ENCODE results near the gene PTPRN2. TPM values are rescaled to one million over a fixed set of nuclear protein-coding genes. Genes with fewer than 3 reads are reported as not detected.

The PTPRN2 gene
- total and polyA plus RNA-seq, 2 of the 8 experiments (the other 6 are each of a cell fraction or from before 2014, with no cell fraction given) = 2.6 to 4.5 TPM

- Histone ChIP-seq H3K27me3 (replicated peaks in 1 of 4; ENCODE audit: control insufficient read depth in 3 of 4, extremely low read depth in 1 of 4, insufficient read depth in 3 of 4, low read length in 3 of 4) (no peaks in the 10 kb centered on the region; a peak in 1 of 7 replicates), H3K23ac (ENCODE audit: insufficient read length) (no peak overlapping the region), H4K8ac (ENCODE audit: extremely low read depth, insufficient read depth, low read length) (no peak overlapping the region; the same call in 1 of the 2 replicates), H3K23me2 (ENCODE audit: low read depth, low read length) (peaks cover 13% of the 10 kb centered on the region), H2AK5ac (ENCODE audit: low read depth, low read length) (no peak overlapping the region), H2BK120ac (replicated peaks; ENCODE audit: low read depth, low read length) (no peak overlapping the region), H2BK20ac (ENCODE audit: low read length) (no peak overlapping the region), H2AFZ (ENCODE audit: low read length) (no peak overlapping the region), H2BK5ac (ENCODE audit: low read depth, low read length) (no peak overlapping the region), H3K9ac (replicated peaks in 1 of 4; ENCODE audit: extremely low read depth in 1 of 4, low read depth in 3 of 4, low read length in 3 of 4) (no peak overlapping the region), H3K56ac (replicated peaks; ENCODE audit: insufficient read length, low read depth, low read length) (no peak overlapping the region), H4K20me1 (replicated peaks in 1 of 2; ENCODE audit: control insufficient read depth in 1 of 2, insufficient read depth in 2 of 2, low read length in 2 of 2) (peaks cover 0 to 11% of the 10 kb centered on the region in 2 experiments), H3K4me2 (ENCODE audit: insufficient read depth in 1 of 2, low read depth in 2 of 2, low read length in 2 of 2) (no peak overlapping the region), H3K79me2 (ENCODE audit: control insufficient read depth in 1 of 2, insufficient read depth in 2 of 2, low read length in 2 of 2) (0 out of 4 replicates have a peak, but pooled peaks cover 0 to 3% of the 10 kb centered on the region in 2 experiments), H3K14ac (ENCODE audit: insufficient read length) (no peak overlapping the region), H3K4ac (replicated peaks; ENCODE audit: insufficient read length, low read depth, low read length) (no peak overlapping the region), H3K9me3 (ENCODE audit: insufficient read depth in 2 of 2, low read depth in 1 of 2, low read length in 1 of 2) (peaks cover 4 to 6% of the 10 kb centered on the region in 2 experiments; a peak in 2 of 4 replicates), H3K4me1 (replicated peaks in 1 of 4; ENCODE audit: control insufficient read depth in 3 of 4, insufficient read depth in 4 of 4, low read length in 3 of 4) (no peaks in the 10 kb centered on the region), H2BK12ac (ENCODE audit: low read depth, low read length) (no peak overlapping the region), H4K5ac (ENCODE audit: insufficient read length, low read depth, low read length) (no peak overlapping the region), H4K91ac (replicated peaks; ENCODE audit: insufficient read length, low read length) (no peak overlapping the region), H3K79me1 (ENCODE audit: low read depth, low read length) (peaks cover 2% of the 10 kb centered on the region; the same call in 1 of the 2 replicates), H2BK15ac (ENCODE audit: low read length) (no peak overlapping the region), H3K36me3 (ENCODE audit: control insufficient read depth in 2 of 4, insufficient read depth in 4 of 4, low read length in 3 of 4) (no peaks in the 10 kb centered on the region; a peak in 1 of 8 replicates), H3K4me3 (ENCODE audit: extremely low read depth in 1 of 4, insufficient read depth in 2 of 4, low read depth in 3 of 4, low read length in 4 of 4) (no peak overlapping the region), H3K18ac (ENCODE audit: extremely low read depth, low read length) (no peak overlapping the region), H3K27ac (ENCODE audit: low read depth, low read length) (no peak overlapping the region)
- ChIA-PET POLR2A (ENCODE audit: partially characterized antibody) (no interaction called here), CTCF (ENCODE audit: partially characterized antibody) (no interaction called here)
- FAIRE-seq = no peak
- WGBS, 2 experiments (ENCODE audit: extremely low coverage in 1 of 2, insufficient coverage in 1 of 2, insufficient read length in 1 of 2, insufficient replicate concordance in 2 of 2, low coverage in 1 of 2, low lambda C conversion rate in 2 of 2, missing lambda C conversion rate in 1 of 2) = 95% methylated on average over 17 of the region's 17 CpGs; no CpG with 5 or more reads in 1 of the 2 experiments
- TF ChIP-seq FOSL1 (IDR thresholded peaks at IDR 0.05; ENCODE audit: insufficient read depth, low read depth, low read length) (no peak), KDM4A (IDR thresholded peaks at IDR 0.05; ENCODE audit: low read depth, low read length, severe bottlenecking) (no peak), SP2 (IDR thresholded peaks at IDR 0.05; ENCODE audit: low read length) (no peak)
- no peak for DNase-seq (ENCODE audit: low read depth in 1 of 2, low spot score in 2 of 2)
Measured at GRCh38 chr7:157558061-157558460, 1029.6 kb downstream of the PTPRN2 start.

Measured in H1 (cell line).